HepG2 (cell line): ENCODE data around the gene CALY. TPM values are rescaled to one million over a fixed set of nuclear protein-coding genes. Genes with fewer than 3 reads are reported as not detected.

Source experiments
- ATAD3A ChIP-seq: sonication (generic); formaldehyde crosslinking; IDR thresholded peaks from 2 replicates; pipeline ENCODE4 v1.4.0; 2020; ENCODE audit warnings: missing genetic modification reagents
- EP300 ChIP-seq, 3 experiments: sonication (generic) in 1 of 3; formaldehyde crosslinking in 1 of 3; IDR thresholded peaks; 2 replicates each; pipeline versions ENCODE4 v1.5.1 to v1.6.1; 2011 to 2020; ENCODE audit warnings: low read depth in 2 of 3, low read length in 2 of 3, borderline replicate concordance in 1 of 3, improper control_type of control experiment in 1 of 3, mild to moderate bottlenecking in 1 of 3, missing genetic modification reagents in 1 of 3, moderate library complexity in 1 of 3
- HDAC1 ChIP-seq: sonication (generic); formaldehyde crosslinking; IDR thresholded peaks from 2 replicates; pipeline ENCODE4 v1.5.1; 2020; ENCODE audit warnings: mild to moderate bottlenecking, missing genetic modification reagents
- JDP2 ChIP-seq: sonication (generic); formaldehyde crosslinking; IDR thresholded peaks from 2 replicates; pipeline ENCODE4 v1.8.1; 2022; ENCODE audit warnings: missing genetic modification reagents, borderline replicate concordance
- MAFK ChIP-seq, 2 experiments: IDR thresholded peaks in 1 of 2; conservative IDR thresholded peaks in 1 of 2; 2 replicates each; pipeline ENCODE4 v1.6.1; 2011; ENCODE audit warnings: improper control_type of control experiment in 2 of 2, low read length in 2 of 2
- MED1 ChIP-seq: sonication (generic); formaldehyde crosslinking; IDR thresholded peaks from 2 replicates; pipeline ENCODE4 v1.4.0; 2020; ENCODE audit warnings: missing genetic modification reagents
- NFE2L2 ChIP-seq: fragments of 150-350 bp; IDR thresholded peaks from 2 replicates; pipeline ENCODE4 v1.6.1; 2014; ENCODE audit warnings: low read length
- NFRKB ChIP-seq: fragments of 450-650 bp; IDR thresholded peaks from 2 replicates; pipeline ENCODE4 v1.6.1; 2017
- NR2F6 ChIP-seq, 2 experiments: IDR thresholded peaks; 2 replicates each; pipeline ENCODE4 v1.6.1; 2016; ENCODE audit warnings: antibody characterized with exemption in 1 of 2, mild to moderate bottlenecking in 1 of 2
- PITX1 ChIP-seq: sonication (generic); formaldehyde crosslinking; IDR thresholded peaks from 2 replicates; pipeline ENCODE4 v1.5.1; 2020; ENCODE audit warnings: mild to moderate bottlenecking, missing genetic modification reagents
- RXRA ChIP-seq: sonication (generic); formaldehyde crosslinking; IDR thresholded peaks from 2 replicates; pipeline ENCODE4 v1.5.1; 2020; ENCODE audit warnings: missing genetic modification reagents
- TCF7 ChIP-seq: sonication (generic); IDR thresholded peaks from 2 replicates; pipeline ENCODE4 v1.6.1; 2016; ENCODE audit warnings: antibody characterized with exemption, low read depth
- ZNF343 ChIP-seq: sonication (generic); formaldehyde crosslinking; IDR thresholded peaks from 2 replicates; pipeline ENCODE4 v1.4.0; 2020; ENCODE audit warnings: mild to moderate bottlenecking, missing genetic modification reagents
- ZNF691 ChIP-seq: sonication (generic); formaldehyde crosslinking; IDR thresholded peaks from 2 replicates; pipeline ENCODE4 v1.4.0; 2020; ENCODE audit warnings: missing genetic modification reagents, low read depth, mild to moderate bottlenecking, borderline replicate concordance
- ZNF724P ChIP-seq: sonication (generic); formaldehyde crosslinking; IDR thresholded peaks from 2 replicates; pipeline ENCODE4 v1.8.0; 2022; ENCODE audit warnings: missing genetic modification reagents, borderline replicate concordance
- ZSCAN5A ChIP-seq: sonication (generic); formaldehyde crosslinking; IDR thresholded peaks from 2 replicates; pipeline ENCODE4 v1.8.0; 2022; ENCODE audit warnings: mild to moderate bottlenecking, missing genetic modification reagents, borderline replicate concordance
- polyA plus RNA-seq, 8 experiments: library from polyadenylated mRNA; depleted of rRNA in 3 of 8; stranded (reverse) in 7 of 8; unstranded in 1 of 8; fragments of >200 nt; fragmentation: Illumina TruSeq in 4 of 8; extraction: Trizol in 4 of 8; gene quantifications; 2 replicates each; pipeline versions ENCODE4 v1.2.1 to v1.2.3, GENCODE V29; 2011 to 2016; ENCODE audit warnings: low read depth in 4 of 8, missing spikeins in 1 of 8, mixed read lengths in 1 of 8; ENCODE audit not compliant: insufficient read depth in 1 of 8
- total RNA-seq, 5 experiments: library from RNA; depleted of rRNA; stranded (reverse); fragments of >200 nt; fragmentation: Illumina TruSeq; extraction: Trizol; gene quantifications; 2 replicates each; pipeline ENCODE4 v1.2.3, GENCODE V29; 2016; ENCODE audit warnings: low read depth in 1 of 5
- TF ChIP-seq, protein P1 (sequence below): sonication (generic); formaldehyde crosslinking; IDR thresholded peaks from 2 replicates; pipeline ENCODE4 v1.5.1; 2020; ENCODE audit warnings: mild to moderate bottlenecking, missing genetic modification reagents, moderate library complexity
- TF ChIP-seq, protein P2 (sequence below): IDR thresholded peaks from 2 replicates; pipeline ENCODE4 v1.6.1; 2016; ENCODE audit warnings: low read depth, missing genetic modification reagents, missing compliant biosample characterization

CALY gene
- total and polyA plus RNA-seq, 2 of the 13 experiments (the other 11 are each of a cell fraction or from before 2014, with no cell fraction given) = 0.08 TPM; not detected in 1

GRCh38 chr10:133277993-133278576 is 58.6 kb downstream of the CALY start (continued):
- TF ChIP-seq, protein P1, sequence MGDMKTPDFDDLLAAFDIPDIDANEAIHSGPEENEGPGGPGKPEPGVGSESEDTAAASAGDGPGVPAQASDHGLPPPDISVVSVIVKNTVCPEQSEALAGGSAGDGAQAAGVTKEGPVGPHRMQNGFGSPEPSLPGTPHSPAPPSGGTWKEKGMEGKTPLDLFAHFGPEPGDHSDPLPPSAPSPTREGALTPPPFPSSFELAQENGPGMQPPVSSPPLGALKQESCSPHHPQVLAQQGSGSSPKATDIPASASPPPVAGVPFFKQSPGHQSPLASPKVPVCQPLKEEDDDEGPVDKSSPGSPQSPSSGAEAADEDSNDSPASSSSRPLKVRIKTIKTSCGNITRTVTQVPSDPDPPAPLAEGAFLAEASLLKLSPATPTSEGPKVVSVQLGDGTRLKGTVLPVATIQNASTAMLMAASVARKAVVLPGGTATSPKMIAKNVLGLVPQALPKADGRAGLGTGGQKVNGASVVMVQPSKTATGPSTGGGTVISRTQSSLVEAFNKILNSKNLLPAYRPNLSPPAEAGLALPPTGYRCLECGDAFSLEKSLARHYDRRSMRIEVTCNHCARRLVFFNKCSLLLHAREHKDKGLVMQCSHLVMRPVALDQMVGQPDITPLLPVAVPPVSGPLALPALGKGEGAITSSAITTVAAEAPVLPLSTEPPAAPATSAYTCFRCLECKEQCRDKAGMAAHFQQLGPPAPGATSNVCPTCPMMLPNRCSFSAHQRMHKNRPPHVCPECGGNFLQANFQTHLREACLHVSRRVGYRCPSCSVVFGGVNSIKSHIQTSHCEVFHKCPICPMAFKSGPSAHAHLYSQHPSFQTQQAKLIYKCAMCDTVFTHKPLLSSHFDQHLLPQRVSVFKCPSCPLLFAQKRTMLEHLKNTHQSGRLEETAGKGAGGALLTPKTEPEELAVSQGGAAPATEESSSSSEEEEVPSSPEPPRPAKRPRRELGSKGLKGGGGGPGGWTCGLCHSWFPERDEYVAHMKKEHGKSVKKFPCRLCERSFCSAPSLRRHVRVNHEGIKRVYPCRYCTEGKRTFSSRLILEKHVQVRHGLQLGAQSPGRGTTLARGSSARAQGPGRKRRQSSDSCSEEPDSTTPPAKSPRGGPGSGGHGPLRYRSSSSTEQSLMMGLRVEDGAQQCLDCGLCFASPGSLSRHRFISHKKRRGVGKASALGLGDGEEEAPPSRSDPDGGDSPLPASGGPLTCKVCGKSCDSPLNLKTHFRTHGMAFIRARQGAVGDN (CRISPR knock-in tag) = peak; percentile 61; the same call in 1 of the 2 replicates
- TF ChIP-seq NFRKB (no peak), ZNF691 (CRISPR knock-in tag) (no peak), ATAD3A (CRISPR knock-in tag) (no peak), HDAC1 (CRISPR knock-in tag) (peak; percentile 12; the same call in 1 of the 2 replicates), MED1 (CRISPR knock-in tag) (no peak), JDP2 (CRISPR knock-in tag) (no peak), RXRA (peak; percentile 79), PITX1 (CRISPR knock-in tag) (no peak), ZSCAN5A (CRISPR knock-in tag) (no peak), MAFK (conservative IDR thresholded peaks at IDR 0.05 in 1 of 2, IDR thresholded peaks at IDR 0.05 in 1 of 2; ENCODE audit: low read length in 2 of 2) (no peak), EP300 (IDR thresholded peaks at IDR 0.05; ENCODE audit: low read depth in 2 of 2, low read length in 2 of 2) (no peak), EP300 (CRISPR knock-in tag; IDR thresholded peaks at IDR 0.05; ENCODE audit: borderline replicate concordance) (0 out of 2 replicates have a peak, but pooled peaks have one; percentile 19), ZNF343 (CRISPR knock-in tag) (no peak), NFE2L2 (no peak), NR2F6 (IDR thresholded peaks at IDR 0.05) (peak; percentile 74), NR2F6 (CRISPR knock-in tag; IDR thresholded peaks at IDR 0.05) (peak; percentile 74), TCF7 (peak; percentile 65; the same call in 1 of the 2 replicates), ZNF724P (no peak)
- TF ChIP-seq, protein P2, sequence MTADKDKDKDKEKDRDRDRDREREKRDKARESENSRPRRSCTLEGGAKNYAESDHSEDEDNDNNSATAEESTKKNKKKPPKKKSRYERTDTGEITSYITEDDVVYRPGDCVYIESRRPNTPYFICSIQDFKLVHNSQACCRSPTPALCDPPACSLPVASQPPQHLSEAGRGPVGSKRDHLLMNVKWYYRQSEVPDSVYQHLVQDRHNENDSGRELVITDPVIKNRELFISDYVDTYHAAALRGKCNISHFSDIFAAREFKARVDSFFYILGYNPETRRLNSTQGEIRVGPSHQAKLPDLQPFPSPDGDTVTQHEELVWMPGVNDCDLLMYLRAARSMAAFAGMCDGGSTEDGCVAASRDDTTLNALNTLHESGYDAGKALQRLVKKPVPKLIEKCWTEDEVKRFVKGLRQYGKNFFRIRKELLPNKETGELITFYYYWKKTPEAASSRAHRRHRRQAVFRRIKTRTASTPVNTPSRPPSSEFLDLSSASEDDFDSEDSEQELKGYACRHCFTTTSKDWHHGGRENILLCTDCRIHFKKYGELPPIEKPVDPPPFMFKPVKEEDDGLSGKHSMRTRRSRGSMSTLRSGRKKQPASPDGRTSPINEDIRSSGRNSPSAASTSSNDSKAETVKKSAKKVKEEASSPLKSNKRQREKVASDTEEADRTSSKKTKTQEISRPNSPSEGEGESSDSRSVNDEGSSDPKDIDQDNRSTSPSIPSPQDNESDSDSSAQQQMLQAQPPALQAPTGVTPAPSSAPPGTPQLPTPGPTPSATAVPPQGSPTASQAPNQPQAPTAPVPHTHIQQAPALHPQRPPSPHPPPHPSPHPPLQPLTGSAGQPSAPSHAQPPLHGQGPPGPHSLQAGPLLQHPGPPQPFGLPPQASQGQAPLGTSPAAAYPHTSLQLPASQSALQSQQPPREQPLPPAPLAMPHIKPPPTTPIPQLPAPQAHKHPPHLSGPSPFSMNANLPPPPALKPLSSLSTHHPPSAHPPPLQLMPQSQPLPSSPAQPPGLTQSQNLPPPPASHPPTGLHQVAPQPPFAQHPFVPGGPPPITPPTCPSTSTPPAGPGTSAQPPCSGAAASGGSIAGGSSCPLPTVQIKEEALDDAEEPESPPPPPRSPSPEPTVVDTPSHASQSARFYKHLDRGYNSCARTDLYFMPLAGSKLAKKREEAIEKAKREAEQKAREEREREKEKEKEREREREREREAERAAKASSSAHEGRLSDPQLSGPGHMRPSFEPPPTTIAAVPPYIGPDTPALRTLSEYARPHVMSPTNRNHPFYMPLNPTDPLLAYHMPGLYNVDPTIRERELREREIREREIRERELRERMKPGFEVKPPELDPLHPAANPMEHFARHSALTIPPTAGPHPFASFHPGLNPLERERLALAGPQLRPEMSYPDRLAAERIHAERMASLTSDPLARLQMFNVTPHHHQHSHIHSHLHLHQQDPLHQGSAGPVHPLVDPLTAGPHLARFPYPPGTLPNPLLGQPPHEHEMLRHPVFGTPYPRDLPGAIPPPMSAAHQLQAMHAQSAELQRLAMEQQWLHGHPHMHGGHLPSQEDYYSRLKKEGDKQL (CRISPR knock-in tag) = no peak
